Fibroblast of peridontal ligament (primary cell): Measurements from ENCODE around the gene MUC6.

ENCODE experiments used
- DNase-seq: peaks from one replicate; pipeline ENCODE4 v3.0.0-alpha.2; 2010; ENCODE audit errors: extremely low read depth

MUC6 gene

GRCh38 chr11:1036931-1037330, 413 bp upstream of the MUC6 start:
- no peak for DNase-seq

- DNase-seq = no peak
Observed at GRCh38 chr11:1035577-1036283, 788 bp downstream of the MUC6 start.

GRCh38 chr11:1034456-1035295, 1.8 kb downstream of the MUC6 start:
- no peak for DNase-seq

- no peak for DNase-seq
Observed at GRCh38 chr11:1034001-1034400, 2.5 kb downstream of the MUC6 start.

GRCh38 chr11:1033016-1033798, 3.3 kb downstream of the MUC6 start:
- DNase-seq = no peak

- no peak for DNase-seq
Observed at GRCh38 chr11:1032310-1032891, 4.1 kb downstream of the MUC6 start.

GRCh38 chr11:1031121-1031899, 5.2 kb downstream of the MUC6 start:
- no peak for DNase-seq

- no peak for DNase-seq
Observed at GRCh38 chr11:1030556-1030955, 6.0 kb downstream of the MUC6 start.

GRCh38 chr11:1030086-1030485, 6.4 kb downstream of the MUC6 start:
- no peak for DNase-seq

- no peak for DNase-seq
Observed at GRCh38 chr11:1029654-1030053, 6.9 kb downstream of the MUC6 start.

GRCh38 chr11:1029051-1029450, 7.5 kb downstream of the MUC6 start:
- no peak for DNase-seq

GRCh38 chr11:1028616-1029015, 7.9 kb downstream of the MUC6 start:
- no peak for DNase-seq

GRCh38 chr11:1028291-1028540, 8.3 kb downstream of the MUC6 start:
- DNase-seq = no peak

- DNase-seq = no peak
Observed at GRCh38 chr11:1027483-1028290, 8.8 kb downstream of the MUC6 start.

GRCh38 chr11:1026641-1027482, 9.7 kb downstream of the MUC6 start:
- DNase-seq = no peak

GRCh38 chr11:1026163-1026450, 10.4 kb downstream of the MUC6 start:
- DNase-seq = no peak

- no peak for DNase-seq
Observed at GRCh38 chr11:1025410-1026162, 10.9 kb downstream of the MUC6 start.

GRCh38 chr11:1024597-1025409, 11.7 kb downstream of the MUC6 start:
- DNase-seq = no peak
